ENCODE results near the gene BLOC1S6.

The BLOC1S6 gene

GRCh38 chr15:45606841-45607240, 19.7 kb downstream of the BLOC1S6 start:
- peaks cover 16% of the 10 kb centered on the region for H3K36me3 ChIP-seq

GRCh38 chr15:45611305-45611704, 24.1 kb downstream of the BLOC1S6 start:
- no peaks in the 10 kb centered on the region for H3K27me3 ChIP-seq (ENCODE audit: insufficient read depth, low read depth, severe bottlenecking)
- peaks cover 8% of the 10 kb centered on the region for H3K36me3 ChIP-seq
- no peak overlapping the region for H3K4me3 ChIP-seq (ENCODE audit: low read depth, low read length)
- no peaks in the 10 kb centered on the region for H3K9me3 ChIP-seq (ENCODE audit: severe bottlenecking)
- TF ChIP-seq CTCF (IDR thresholded peaks at IDR 0.05; ENCODE audit: low read depth, low read length): no peak
- H3K27ac ChIP-seq: no peak overlapping the region
- no peak for DNase-seq

More at GRCh38 chr15:45606841-45607240, 19.7 kb downstream of the BLOC1S6 start:
- DNase-seq: no peak
- no peaks in the 10 kb centered on the region for H3K9me3 ChIP-seq (ENCODE audit: severe bottlenecking)
- TF ChIP-seq CTCF (IDR thresholded peaks at IDR 0.05; ENCODE audit: low read depth, low read length): no peak
- no peak overlapping the region for H3K27ac ChIP-seq
- H3K4me3 ChIP-seq (ENCODE audit: low read depth, low read length): no peak overlapping the region
- H3K27me3 ChIP-seq (ENCODE audit: insufficient read depth, low read depth, severe bottlenecking): no peaks in the 10 kb centered on the region

GRCh38 chr15:45612790-45613415, 25.7 kb downstream of the BLOC1S6 start:
- DNase-seq: peak; percentile 45
- no peak for TF ChIP-seq CTCF (IDR thresholded peaks at IDR 0.05; ENCODE audit: low read depth, low read length)
- no peak overlapping the region for H3K27ac ChIP-seq

GRCh38 chr15:45616901-45617323, 29.7 kb downstream of the BLOC1S6 start:
- no peak overlapping the region for H3K27ac ChIP-seq
- H3K9me3 ChIP-seq (ENCODE audit: severe bottlenecking): no peaks in the 10 kb centered on the region
- TF ChIP-seq CTCF (IDR thresholded peaks at IDR 0.05; ENCODE audit: low read depth, low read length): no peak
- H3K36me3 ChIP-seq: no peaks in the 10 kb centered on the region
- no peaks in the 10 kb centered on the region for H3K27me3 ChIP-seq (ENCODE audit: insufficient read depth, low read depth, severe bottlenecking)
- no peak overlapping the region for H3K4me3 ChIP-seq (ENCODE audit: low read depth, low read length)
- no peak for DNase-seq

More at GRCh38 chr15:45612790-45613415, 25.7 kb downstream of the BLOC1S6 start:
- H3K27me3 ChIP-seq (ENCODE audit: insufficient read depth, low read depth, severe bottlenecking): no peaks in the 10 kb centered on the region
- H3K9me3 ChIP-seq (ENCODE audit: severe bottlenecking): no peaks in the 10 kb centered on the region
- no peak overlapping the region for H3K4me3 ChIP-seq (ENCODE audit: low read depth, low read length)
- no peaks in the 10 kb centered on the region for H3K36me3 ChIP-seq

- Histone ChIP-seq H3K27me3 (ENCODE audit: insufficient read depth, low read depth, severe bottlenecking) (no peaks in the 10 kb centered on the region), H3K27ac (no peak overlapping the region), H3K4me3 (ENCODE audit: low read depth, low read length) (no peak overlapping the region), H3K9me3 (ENCODE audit: severe bottlenecking) (no peaks in the 10 kb centered on the region), H3K36me3 (no peaks in the 10 kb centered on the region)
- peak; percentile 19; the same call in 1 of the 2 replicates for TF ChIP-seq CTCF (IDR thresholded peaks at IDR 0.05; ENCODE audit: low read depth, low read length)
- no peak for DNase-seq
Measured at GRCh38 chr15:45618813-45619212, 31.6 kb downstream of the BLOC1S6 start.

- H3K36me3 ChIP-seq: no peaks in the 10 kb centered on the region
- no peak overlapping the region for H3K27ac ChIP-seq
- DNase-seq: no peak
- H3K4me3 ChIP-seq (ENCODE audit: low read depth, low read length): no peak overlapping the region
- H3K9me3 ChIP-seq (ENCODE audit: severe bottlenecking): no peaks in the 10 kb centered on the region
- no peaks in the 10 kb centered on the region for H3K27me3 ChIP-seq (ENCODE audit: insufficient read depth, low read depth, severe bottlenecking)
- TF ChIP-seq CTCF (IDR thresholded peaks at IDR 0.05; ENCODE audit: low read depth, low read length): no peak
Measured at GRCh38 chr15:45628136-45628535, 41.0 kb downstream of the BLOC1S6 start.

Measured in WERI-Rb-1 (cell line).